ENCODE measurements around the gene BLOC1S3.
"Not testable (repeated sequence)": the region's sequence is repeated elsewhere in the genome, so short reads cannot be mapped to it uniquely, and the experiment has no call there.

The BLOC1S3 gene

GRCh38 chr19:45216667-45217066, 38.1 kb downstream of the BLOC1S3 start:
- Mint-ChIP-seq H3K36me3 (no peaks in the 10 kb centered on the region), H3K4me1 (peaks cover 7% of the 10 kb centered on the region), H3K9me3 (no peaks in the 10 kb centered on the region), H3K4me3 (no peak overlapping the region), H3K27ac (no peak overlapping the region)
- no peak for DNase-seq (ENCODE audit: low spot score in 2 of 2)
- no peak for ATAC-seq

GRCh38 chr19:45217193-45217956, 38.8 kb downstream of the BLOC1S3 start:
- no peak overlapping the region for H3K4me3 Mint-ChIP-seq
- ATAC-seq (no peak), DNase-seq (ENCODE audit: low spot score in 2 of 2) (no peak)
- H3K4me1 Mint-ChIP-seq, result peaks cover 7% of the 10 kb centered on the region
- H3K9me3 Mint-ChIP-seq, result no peaks in the 10 kb centered on the region
- no peaks in the 10 kb centered on the region for H3K36me3 Mint-ChIP-seq
- H3K27ac Mint-ChIP-seq, result no peak overlapping the region

DNA sequence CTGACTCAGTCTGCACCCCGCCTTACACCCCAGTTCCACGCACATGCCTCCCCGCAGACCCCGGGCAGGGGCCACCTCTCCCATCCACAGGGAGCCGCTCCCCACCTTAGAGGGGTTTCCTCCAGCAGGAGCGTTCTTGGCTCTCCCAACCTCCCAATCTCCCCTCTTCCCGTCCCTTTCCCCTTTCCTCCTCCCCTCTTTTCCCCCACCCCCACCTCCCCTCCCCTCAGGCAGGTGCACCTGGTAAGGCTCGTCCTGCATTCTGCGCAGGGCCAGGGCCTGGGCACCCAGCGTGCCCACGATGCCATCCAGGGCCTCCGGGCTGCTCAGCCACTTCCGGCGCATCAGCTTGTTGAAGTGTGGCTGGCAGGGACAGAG, 39.4 kb downstream of the BLOC1S3 start:
- ATAC-seq (no peak), DNase-seq (ENCODE audit: low spot score in 2 of 2) (no peak)
- Mint-ChIP-seq H3K9me3 (no peaks in the 10 kb centered on the region), H3K27ac (no peak overlapping the region), H3K4me1 (peaks cover 7% of the 10 kb centered on the region), H3K36me3 (no peaks in the 10 kb centered on the region), H3K4me3 (no peak overlapping the region)

- ATAC-seq (no peak), DNase-seq (ENCODE audit: low spot score in 2 of 2) (no peak)
- H3K36me3 Mint-ChIP-seq, result no peaks in the 10 kb centered on the region
- no peaks in the 10 kb centered on the region for H3K9me3 Mint-ChIP-seq
- H3K27ac Mint-ChIP-seq, result no peak overlapping the region
- H3K4me3 Mint-ChIP-seq, result no peak overlapping the region
- H3K4me1 Mint-ChIP-seq, result peaks cover 7% of the 10 kb centered on the region
These were observed 39.8 kb downstream of the BLOC1S3 start for GRCh38 chr19:45218426-45218825.

GRCh38 chr19:45218911-45219743, 40.5 kb downstream of the BLOC1S3 start:
- no peaks in the 10 kb centered on the region for H3K9me3 Mint-ChIP-seq
- H3K4me3 Mint-ChIP-seq, result no peak overlapping the region
- no peak for ATAC-seq
- H3K27ac Mint-ChIP-seq, result no peak overlapping the region
- DNase-seq (ENCODE audit: low spot score in 2 of 2), result no peak
- H3K4me1 Mint-ChIP-seq, result peaks cover 7% of the 10 kb centered on the region
- H3K36me3 Mint-ChIP-seq, result no peaks in the 10 kb centered on the region

GRCh38 chr19:45222724-45223123, 44.1 kb downstream of the BLOC1S3 start:
- H3K36me3 Mint-ChIP-seq, result no peaks in the 10 kb centered on the region
- no peak overlapping the region for H3K27ac Mint-ChIP-seq
- no peak overlapping the region for H3K4me3 Mint-ChIP-seq
- no peaks in the 10 kb centered on the region for H3K9me3 Mint-ChIP-seq
- no peak for DNase-seq (ENCODE audit: low spot score in 2 of 2)
- H3K4me1 Mint-ChIP-seq, result no peaks in the 10 kb centered on the region
- no peak for ATAC-seq

- no peaks in the 10 kb centered on the region for H3K36me3 Mint-ChIP-seq
- H3K27ac Mint-ChIP-seq, result no peak overlapping the region
- no peak for ATAC-seq
- no peak overlapping the region for H3K4me3 Mint-ChIP-seq
- no peaks in the 10 kb centered on the region for H3K9me3 Mint-ChIP-seq
- DNase-seq (ENCODE audit: low spot score in 2 of 2), result no peak
- no peaks in the 10 kb centered on the region for H3K4me1 Mint-ChIP-seq
These were observed 45.3 kb downstream of the BLOC1S3 start for GRCh38 chr19:45223879-45224278.

GRCh38 chr19:45224645-45225044, 46.1 kb downstream of the BLOC1S3 start:
- Mint-ChIP-seq H3K4me1 (no peaks in the 10 kb centered on the region), H3K27ac (no peak overlapping the region), H3K4me3 (no peak overlapping the region), H3K36me3 (no peaks in the 10 kb centered on the region), H3K9me3 (no peaks in the 10 kb centered on the region)
- no peak for DNase-seq (ENCODE audit: low spot score in 2 of 2)
- ATAC-seq, result no peak

DNA sequence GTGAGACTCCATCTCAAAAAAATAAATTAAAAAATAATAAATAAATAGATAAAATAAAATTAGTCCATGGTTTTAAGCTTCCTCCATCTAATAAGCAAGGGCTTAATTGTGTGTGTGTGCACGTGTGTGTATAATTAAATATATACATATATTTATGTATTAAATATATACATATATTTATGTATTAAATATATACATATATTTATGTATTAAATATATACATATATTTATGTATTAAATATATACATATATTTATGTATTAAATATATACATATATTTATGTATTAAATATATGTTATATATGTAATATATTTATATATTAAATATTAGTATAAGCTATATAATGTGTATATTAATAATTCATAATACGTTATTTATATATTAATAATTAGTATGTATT, 50.5 kb downstream of the BLOC1S3 start:
- not testable (repeated sequence) for H3K4me3 Mint-ChIP-seq; H3K4me1 Mint-ChIP-seq; H3K36me3 Mint-ChIP-seq; DNase-seq (ENCODE audit: low spot score in 2 of 2); H3K27ac Mint-ChIP-seq; H3K9me3 Mint-ChIP-seq; ATAC-seq
